GM12878 (cell line): ENCODE results near the gene ADAM21. TPM values are rescaled to one million over a fixed set of nuclear protein-coding genes. Genes with fewer than 3 reads are reported as not detected.

Source experiments
- ATF7 ChIP-seq: fragments of 450-650 bp; IDR thresholded peaks from 2 replicates; pipeline ENCODE4 v1.6.1; 2016; ENCODE audit warnings: low read depth, mild to moderate bottlenecking
- BCL11A ChIP-seq: IDR thresholded peaks from 2 replicates; pipeline ENCODE4 v1.6.1; 2011; ENCODE audit warnings: low read depth, low read length
- CBX3 ChIP-seq: fragments of 200-600 bp; sonication (generic); IDR thresholded peaks from 2 replicates; pipeline ENCODE4 v1.6.1; 2016; ENCODE audit warnings: low read depth, borderline replicate concordance
- CREB1 ChIP-seq: IDR thresholded peaks from 2 replicates; pipeline ENCODE4 v1.6.1; 2012; ENCODE audit warnings: low read depth, mild to moderate bottlenecking, inconsistent platforms
- DPF2 ChIP-seq: fragments of 450-650 bp; IDR thresholded peaks from 2 replicates; pipeline ENCODE4 v1.6.1; 2017; ENCODE audit warnings: mild to moderate bottlenecking
- GABPA ChIP-seq: IDR thresholded peaks from 2 replicates; pipeline ENCODE4 v1.6.1; 2014; ENCODE audit warnings: antibody characterized with exemption, low read depth, mild to moderate bottlenecking, inconsistent platforms
- HDAC6 ChIP-seq: fragments of 200-600 bp; sonication (generic); IDR thresholded peaks from one replicate; pipeline ENCODE4 v1.8.0; 2017; ENCODE audit warnings: antibody characterized with exemption; ENCODE audit not compliant: unreplicated experiment
- IKZF2 ChIP-seq, 2 experiments: fragments of 450-650 bp; IDR thresholded peaks; 2 replicates each; pipeline ENCODE4 v1.6.1; 2017; ENCODE audit warnings: mild to moderate bottlenecking in 2 of 2, moderate library complexity in 2 of 2
- KAT2A ChIP-seq: conservative IDR thresholded peaks from 2 replicates; pipeline ENCODE4 v1.6.1; 2011; ENCODE audit warnings: low read depth, low read length; ENCODE audit not compliant: control insufficient read depth
- NKRF ChIP-seq: fragments of 450-650 bp; conservative IDR thresholded peaks from 2 replicates; pipeline ENCODE4 v1.6.1; 2017; ENCODE audit warnings: mild to moderate bottlenecking, moderate library complexity
- PAX8 ChIP-seq: fragments of 450-650 bp; IDR thresholded peaks from 2 replicates; pipeline ENCODE4 v1.6.1; 2017; ENCODE audit warnings: mild to moderate bottlenecking, moderate library complexity
- PBX3 ChIP-seq: IDR thresholded peaks from 2 replicates; pipeline ENCODE4 v1.6.1; 2011; ENCODE audit warnings: mild to moderate bottlenecking, low read depth, low read length, moderate library complexity; ENCODE audit not compliant: insufficient replicate concordance
- SMAD5 ChIP-seq: IDR thresholded peaks from 2 replicates; pipeline ENCODE4 v1.6.1; 2016; ENCODE audit warnings: antibody characterized with exemption, low read depth
- TARDBP ChIP-seq: IDR thresholded peaks from 2 replicates; pipeline ENCODE4 v1.6.1; 2016; ENCODE audit warnings: borderline replicate concordance
- YY1 ChIP-seq: IDR thresholded peaks from 2 replicates; pipeline ENCODE4 v1.6.1; 2011; ENCODE audit warnings: low read depth, mild to moderate bottlenecking, low read length
- ZBTB4 ChIP-seq: fragments of 450-650 bp; formaldehyde crosslinking; IDR thresholded peaks from 2 replicates; pipeline ENCODE4 v1.4.0; 2022; ENCODE audit warnings: mild to moderate bottlenecking, moderate library complexity
- ZNF384 ChIP-seq: IDR thresholded peaks from 2 replicates; pipeline ENCODE4 v1.6.1; 2012; ENCODE audit warnings: low read depth, mild to moderate bottlenecking, low read length, improper control_type of control experiment, borderline replicate concordance
- ZNF687 ChIP-seq: fragments of 450-650 bp; IDR thresholded peaks from 2 replicates; pipeline ENCODE4 v1.6.1; 2017; ENCODE audit warnings: mild to moderate bottlenecking, moderate library complexity
- polyA plus RNA-seq, 11 experiments: library from polyadenylated mRNA; depleted of rRNA in 4 of 11; unstranded in 6 of 11; stranded (reverse) in 5 of 11; fragments of >200 nt; fragmentation: Nextera tagmentation in 4 of 11; fragmentation: Illumina TruSeq in 1 of 11; extraction: Ambion mirVana in 4 of 11; extraction: Trizol in 1 of 11; gene quantifications; 1 replicate in 1 of 11; 2 replicates in 10 of 11; pipeline versions ENCODE4 v1.2.1 to v1.2.3, GENCODE V29; 2011 to 2016; ENCODE audit warnings: inconsistent platforms in 2 of 11, missing spikeins in 2 of 11, low read depth in 1 of 11
- total RNA-seq, 4 experiments: library from RNA; depleted of rRNA in 3 of 4; stranded (reverse); fragments of >200 nt in 3 of 4; fragmentation: Illumina TruSeq in 1 of 4; extraction: Trizol in 1 of 4; gene quantifications; 2 replicates each; pipeline versions ENCODE4 v1.2.1 to v1.2.3, GENCODE V29; 2013 to 2021

The ADAM21 gene
- total and polyA plus RNA-seq, 10 of the 15 experiments (the other 5 are each of a cell fraction or from before 2014, with no cell fraction given) = 0.04 to 0.16 (median 0.13) TPM; not detected in 1

GRCh38 chr14:70472253-70473159, 20.5 kb downstream of the ADAM21 start (continued):
- no peak for TF ChIP-seq PBX3
- TF ChIP-seq DPF2 = peak; percentile 46
- no peak for TF ChIP-seq PAX8
- TF ChIP-seq KAT2A = no peak
- TF ChIP-seq TARDBP = no peak
- TF ChIP-seq IKZF2 (IDR thresholded peaks at IDR 0.05) = peak in 1 of 2 experiments; percentile 51; a peak in 2 of 4 replicates
- peak; percentile 76; the same call in 1 of the 2 replicates for TF ChIP-seq GABPA
- TF ChIP-seq NKRF = no peak
- TF ChIP-seq SMAD5 = no peak
- no peak for TF ChIP-seq ZNF384
- peak; percentile 63; the same call in 1 of the 2 replicates for TF ChIP-seq CREB1
- no peak for TF ChIP-seq CBX3
- peak; percentile 74 for TF ChIP-seq BCL11A
- peak; percentile 93 for TF ChIP-seq ATF7
- no peak for TF ChIP-seq YY1
- no peak for TF ChIP-seq ZBTB4 (CRISPR knock-in tag)
- no peak for TF ChIP-seq ZNF687
- no peak for TF ChIP-seq HDAC6
